DOHH2 (cell line): Measurements from ENCODE around the gene NOTCH4.
A peak's percentile ranks its signal among the peaks of the same experiment; 100 is the strongest.

Source experiments
- H3F3A ChIP-seq: fragments of 200-600 bp; sonication (generic), shearing (Covaris generic); 2 replicates; pipeline ENCODE4 v1.6.0; 2016; ENCODE audit warnings: antibody characterized with exemption, mild to moderate bottlenecking; ENCODE audit not compliant: control insufficient read depth, insufficient read depth
- H3K27ac ChIP-seq: fragments of 200-600 bp; sonication (generic); 2 replicates; pipeline ENCODE4 v1.5.1; 2014; ENCODE audit warnings: low read depth, mild to moderate bottlenecking, low read length, moderate library complexity
- H3K27me3 ChIP-seq: fragments of 200-600 bp; sonication (generic); 2 replicates; pipeline ENCODE4 v1.6.1; 2014; ENCODE audit warnings: mild to moderate bottlenecking, low read length, mixed read lengths; ENCODE audit not compliant: control insufficient read depth
- H3K36me3 ChIP-seq: fragments of 200-600 bp; sonication (generic); 2 replicates; pipeline ENCODE4 v1.6.1; 2014; ENCODE audit warnings: mild to moderate bottlenecking, low read length, moderate library complexity, mixed read lengths; ENCODE audit not compliant: control insufficient read depth
- H3K4me1 ChIP-seq: fragments of 200-600 bp; sonication (generic); 2 replicates; pipeline ENCODE4 v1.6.1; 2014; ENCODE audit warnings: mild to moderate bottlenecking, low read length, mixed read lengths; ENCODE audit not compliant: control insufficient read depth
- H3K4me2 ChIP-seq: fragments of 200-600 bp; sonication (generic); 2 replicates; pipeline ENCODE4 v1.6.0; 2014; ENCODE audit warnings: mild to moderate bottlenecking, low read length, moderate library complexity
- H3K4me3 ChIP-seq: fragments of 200-600 bp; sonication (generic); 2 replicates; pipeline ENCODE4 v1.5.1; 2014; ENCODE audit warnings: mild to moderate bottlenecking, low read length, mixed read lengths
- H3K79me2 ChIP-seq: fragments of 200-600 bp; sonication (generic); 2 replicates; pipeline ENCODE4 v1.6.1; 2014; ENCODE audit warnings: mild to moderate bottlenecking, low read length, mixed read lengths; ENCODE audit not compliant: control insufficient read depth
- H3K9me2 ChIP-seq: fragments of 200-600 bp; sonication (generic); replicated peaks from 2 replicates; pipeline ENCODE4 v1.6.1; 2014; ENCODE audit warnings: mild to moderate bottlenecking, low read length, mixed read lengths; ENCODE audit not compliant: control insufficient read depth
- H3K9me3 ChIP-seq: fragments of 200-600 bp; sonication (generic); 2 replicates; pipeline ENCODE4 v1.6.1; 2014; ENCODE audit warnings: antibody characterized with exemption, low read length, mixed read lengths; ENCODE audit not compliant: control insufficient read depth, insufficient read depth
- H4K20me1 ChIP-seq: fragments of 200-600 bp; sonication (generic); 2 replicates; pipeline ENCODE4 v1.6.0; 2014; ENCODE audit warnings: low read depth, mild to moderate bottlenecking, antibody characterized with exemption, low read length, moderate library complexity; ENCODE audit not compliant: control insufficient read depth, insufficient read depth
- CTCF ChIP-seq: fragments of 200-600 bp; sonication (generic); IDR thresholded peaks from one replicate; pipeline ENCODE4 v1.5.1; 2014; ENCODE audit warnings: antibody characterized with exemption, mild to moderate bottlenecking, low read depth, low read length; ENCODE audit not compliant: poor library complexity, severe bottlenecking
- EZH2phosphoT487 ChIP-seq: fragments of 200-600 bp; sonication (generic); IDR thresholded peaks from 2 replicates; pipeline ENCODE4 v1.6.1; 2017; ENCODE audit warnings: borderline replicate concordance, mild to moderate bottlenecking, antibody characterized with exemption, low read length, moderate library complexity, mixed read lengths

Gene NOTCH4

GRCh38 chr6:32174416-32174815 is 49.5 kb downstream of the NOTCH4 start:
- H3K79me2 ChIP-seq, result peaks cover 40% of the 10 kb centered on the region
- H4K20me1 ChIP-seq, result no peaks in the 10 kb centered on the region
- H3K27ac ChIP-seq, result no peak overlapping the region
- peaks cover 41% of the 10 kb centered on the region for H3K4me1 ChIP-seq
- peak overlapping the region; percentile 85 for H3K4me3 ChIP-seq
- no peaks in the 10 kb centered on the region for H3K9me2 ChIP-seq
- H3K27me3 ChIP-seq, result no peaks in the 10 kb centered on the region
- H3K9me3 ChIP-seq, result no peaks in the 10 kb centered on the region
- peaks cover 24% of the 10 kb centered on the region for H3K36me3 ChIP-seq
- H3K4me2 ChIP-seq, result peak overlapping the region; percentile 99
- peaks cover 15% of the 10 kb centered on the region for H3F3A ChIP-seq
- TF ChIP-seq CTCF, result no peak
- no peak for TF ChIP-seq EZH2phosphoT487

DNA sequence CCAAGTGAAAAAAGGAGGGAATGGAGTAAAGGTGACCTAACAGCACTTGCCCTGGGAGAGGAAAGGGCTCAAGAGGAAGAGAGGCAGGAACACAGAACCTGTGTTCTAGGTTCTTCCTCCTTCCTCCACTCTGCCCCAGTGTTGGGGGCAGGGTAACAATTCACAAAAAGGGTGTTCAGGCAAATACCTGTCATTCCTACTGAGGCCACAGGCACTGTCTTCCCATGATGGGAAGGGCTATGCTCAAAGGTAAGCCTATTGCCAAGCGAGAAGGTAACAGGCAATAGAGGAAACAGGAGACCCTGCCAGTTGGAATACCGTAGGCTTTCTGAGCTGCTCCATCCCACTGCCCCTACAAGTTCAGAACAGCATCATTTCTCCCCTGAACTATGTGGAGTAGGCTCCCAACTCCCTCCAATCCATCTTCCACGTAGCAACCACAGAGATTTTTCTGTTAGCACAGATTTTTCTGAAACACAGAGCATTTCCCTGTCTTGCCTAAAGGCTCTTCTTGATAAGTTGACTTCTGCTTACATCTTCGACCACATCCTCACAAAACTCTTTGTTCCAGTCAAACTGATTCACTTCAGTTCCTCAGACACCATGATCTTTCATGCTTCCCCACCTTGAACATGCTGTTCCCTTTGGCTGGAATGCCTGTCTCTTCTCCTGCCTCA is 50.7 kb downstream of the NOTCH4 start:
- no peaks in the 10 kb centered on the region for H3K27me3 ChIP-seq
- no peaks in the 10 kb centered on the region for H4K20me1 ChIP-seq
- H3K9me3 ChIP-seq, result no peaks in the 10 kb centered on the region
- H3K9me2 ChIP-seq, result no peaks in the 10 kb centered on the region
- no peak for TF ChIP-seq EZH2phosphoT487
- no peak for TF ChIP-seq CTCF
- H3K4me1 ChIP-seq, result peaks cover 42% of the 10 kb centered on the region
- peaks cover 24% of the 10 kb centered on the region for H3K36me3 ChIP-seq
- H3F3A ChIP-seq, result peaks cover 15% of the 10 kb centered on the region
- H3K79me2 ChIP-seq, result peaks cover 30% of the 10 kb centered on the region
- H3K4me2 ChIP-seq, result no peak overlapping the region
- no peak overlapping the region for H3K27ac ChIP-seq
- H3K4me3 ChIP-seq, result no peak overlapping the region

DNA sequence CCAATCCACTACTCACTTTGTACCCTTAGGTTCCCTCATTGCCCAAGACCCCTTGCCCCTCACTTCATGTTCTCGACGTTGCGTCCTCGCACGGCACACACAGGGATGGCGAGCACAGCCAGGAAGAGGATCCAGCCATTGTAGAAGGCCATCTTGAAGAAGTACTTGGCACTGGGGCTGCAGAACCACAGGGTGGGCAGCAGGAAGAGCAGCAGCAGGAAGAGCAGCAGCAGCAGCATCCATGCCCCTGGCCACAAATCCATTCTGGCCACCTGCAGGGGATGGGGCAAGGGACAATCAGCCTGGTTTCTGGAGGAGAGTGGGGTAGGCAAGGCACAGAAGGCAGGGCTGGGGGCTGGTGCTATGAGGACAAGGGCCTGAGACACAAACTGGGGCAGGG is 52.6 kb downstream of the NOTCH4 start:
- Histone ChIP-seq H3K36me3 (peaks cover 42% of the 10 kb centered on the region), H3K9me3 (no peaks in the 10 kb centered on the region), H3K79me2 (peaks cover 23% of the 10 kb centered on the region), H4K20me1 (no peaks in the 10 kb centered on the region), H3K4me2 (no peak overlapping the region), H3K4me3 (no peak overlapping the region), H3K4me1 (peaks cover 35% of the 10 kb centered on the region), H3F3A (peaks cover 4% of the 10 kb centered on the region; the same call in 1 of the 2 replicates), H3K9me2 (no peaks in the 10 kb centered on the region), H3K27ac (no peak overlapping the region), H3K27me3 (no peaks in the 10 kb centered on the region)
- no peak for TF ChIP-seq CTCF
